Activated T-helper 1 cell treated with anti-CD3 and anti-CD28 coated beads, Interleukin-12 subunit alpha, Interleukin-12 subunit beta, Interleukin-2, Interleukin-4 antibody, amounts not matched to agents 30 ng/mL and 10 ng/mL and 1 ng/mL, durations not matched to agents 14 hours and 24 hours and 36 hours (primary cell): ENCODE data around the gene FBLN2. TPM values are rescaled to one million over a fixed set of nuclear protein-coding genes. Genes with fewer than 3 reads are reported as not detected.

ENCODE experiments used
- DNase-seq: peaks from one replicate; pipeline ENCODE4 v3.0.0; 2021; ENCODE audit warnings: low spot score
- H3K27ac Mint-ChIP-seq: one replicate; pipeline ENCODE4 v1.8.0; 2021; ENCODE audit warnings: mild to moderate bottlenecking, mixed read lengths
- H3K27me3 Mint-ChIP-seq: one replicate; pipeline ENCODE4 v1.8.0; 2022; ENCODE audit warnings: mild to moderate bottlenecking, moderate library complexity, mixed read lengths; ENCODE audit not compliant: insufficient read depth
- H3K36me3 Mint-ChIP-seq: one replicate; pipeline ENCODE4 v1.8.0; 2021; ENCODE audit warnings: low read depth, mixed read lengths
- H3K4me1 Mint-ChIP-seq: one replicate; pipeline ENCODE4 v1.8.0; 2021; ENCODE audit warnings: low read depth, mixed read lengths
- H3K4me3 Mint-ChIP-seq: one replicate; pipeline ENCODE4 v1.8.0; 2021; ENCODE audit warnings: mild to moderate bottlenecking, moderate library complexity, mixed read lengths
- H3K9me3 Mint-ChIP-seq: one replicate; pipeline ENCODE4 v1.8.0; 2021; ENCODE audit warnings: mixed read lengths
- intact Hi-C: fragments of 100-400 bp; cut with micrococcal nuclease; formaldehyde crosslinking; loops from one replicate; pipeline ENCODE4 v1.15.1; 2024
- total RNA-seq: library from RNA; stranded (reverse); gene quantifications from 2 replicates; pipeline ENCODE4 v1.2.3, GENCODE V29; 2022

Gene FBLN2
- total RNA-seq, 1 donor from 2014 or later, result not detected

DNA sequence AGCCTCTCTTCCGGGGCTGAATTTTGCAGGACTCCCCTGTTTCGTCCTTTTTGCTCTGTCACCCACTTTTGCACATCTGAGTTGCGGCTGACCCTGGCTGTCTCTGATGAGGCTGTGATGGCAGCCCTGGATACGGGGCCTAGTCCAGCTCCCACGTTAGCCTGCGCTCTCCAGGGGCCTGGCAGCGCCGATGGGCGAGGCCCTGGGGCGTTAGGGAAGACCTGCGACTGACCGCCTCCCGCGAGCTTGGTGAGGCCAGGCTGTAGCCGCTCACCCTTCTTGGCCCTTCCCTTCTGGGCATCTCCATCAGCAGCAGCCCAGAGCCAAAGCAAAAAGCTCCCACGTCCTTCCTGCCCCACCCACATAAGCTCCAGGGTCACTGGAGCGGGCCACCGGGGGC, 85.2 kb downstream of the FBLN2 start:
- Mint-ChIP-seq H3K4me3 (no peak overlapping the region), H3K4me1 (no peaks in the 10 kb centered on the region), H3K36me3 (no peaks in the 10 kb centered on the region), H3K9me3 (no peaks in the 10 kb centered on the region), H3K27ac (no peak overlapping the region), H3K27me3 (peaks cover 2% of the 10 kb centered on the region)
- intact Hi-C loops, result no loop called here
- no peak for DNase-seq

DNA sequence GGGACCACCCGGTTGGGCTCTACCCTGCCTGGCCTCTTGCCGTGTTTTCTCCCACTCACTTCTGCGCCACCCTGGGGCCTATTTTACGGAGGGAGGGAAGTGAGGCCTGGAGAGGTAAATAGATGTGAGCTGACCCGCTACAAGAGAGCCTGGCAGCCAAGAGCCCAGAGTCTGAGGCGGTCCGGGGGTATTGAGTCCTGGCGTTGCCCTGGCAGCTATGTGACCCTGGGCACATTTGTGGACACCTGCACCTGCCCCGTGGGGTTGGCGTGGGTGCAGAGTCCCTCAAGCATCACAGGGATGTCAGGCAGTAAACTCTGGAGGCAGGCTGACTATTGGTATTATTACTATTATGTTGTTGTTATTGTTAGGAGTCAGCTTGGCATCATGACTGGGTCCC, 85.7 kb downstream of the FBLN2 start:
- intact Hi-C loops, result no loop called here
- Mint-ChIP-seq H3K27ac (no peak overlapping the region), H3K4me1 (no peaks in the 10 kb centered on the region), H3K4me3 (no peak overlapping the region), H3K36me3 (no peaks in the 10 kb centered on the region), H3K27me3 (no peaks in the 10 kb centered on the region), H3K9me3 (no peaks in the 10 kb centered on the region)
- no peak for DNase-seq

DNA sequence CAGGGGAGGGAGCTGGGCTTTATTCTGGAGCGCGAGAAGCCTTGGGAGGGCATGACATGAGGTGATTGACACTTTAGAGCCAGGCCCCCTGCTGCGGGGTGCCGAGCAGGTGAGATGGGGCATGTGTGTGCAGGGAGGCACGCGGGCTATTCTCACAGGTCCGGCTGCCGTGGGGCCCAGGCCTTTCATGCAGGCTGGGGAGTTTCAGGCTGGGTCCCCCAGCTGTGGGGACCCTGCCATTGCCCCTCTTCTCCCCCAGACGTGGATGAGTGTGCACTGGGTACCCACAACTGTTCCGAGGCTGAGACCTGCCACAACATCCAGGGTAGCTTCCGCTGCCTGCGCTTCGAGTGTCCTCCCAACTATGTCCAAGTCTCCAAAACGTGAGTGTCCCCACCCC, 87.3 kb downstream of the FBLN2 start:
- intact Hi-C loops, result no loop called here

DNA sequence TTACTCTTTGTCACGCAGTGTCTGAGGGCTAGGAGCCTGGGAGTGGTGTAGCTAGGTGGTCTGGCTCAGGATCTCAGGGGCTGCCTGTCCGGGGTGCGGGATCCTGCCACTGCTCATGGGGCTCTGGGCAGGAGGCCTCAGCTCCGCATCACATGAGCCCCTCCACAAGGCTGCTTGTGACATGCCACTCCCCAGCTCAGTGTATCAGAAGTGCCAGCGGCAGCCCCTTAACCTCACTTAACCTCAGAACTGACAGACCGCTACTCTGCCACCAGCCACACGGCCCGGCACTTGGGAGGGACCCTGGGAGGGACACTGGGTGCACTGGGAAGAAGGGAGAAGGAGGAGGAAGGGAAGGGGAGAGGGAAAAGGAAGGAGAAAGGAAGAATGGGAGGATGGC, 87.9 kb downstream of the FBLN2 start:
- intact Hi-C loops, result no loop called here
- no peaks in the 10 kb centered on the region for H3K9me3 Mint-ChIP-seq
- no peaks in the 10 kb centered on the region for H3K36me3 Mint-ChIP-seq
- DNase-seq, result no peak
- H3K4me3 Mint-ChIP-seq, result no peak overlapping the region
- H3K27me3 Mint-ChIP-seq, result no peaks in the 10 kb centered on the region
- no peak overlapping the region for H3K27ac Mint-ChIP-seq
- H3K4me1 Mint-ChIP-seq, result no peaks in the 10 kb centered on the region

More for the DNA sequence above, 87.3 kb downstream of the FBLN2 start:
- no peaks in the 10 kb centered on the region for H3K4me1 Mint-ChIP-seq
- H3K4me3 Mint-ChIP-seq, result no peak overlapping the region
- no peaks in the 10 kb centered on the region for H3K27me3 Mint-ChIP-seq
- no peak for DNase-seq
- no peak overlapping the region for H3K27ac Mint-ChIP-seq
- H3K9me3 Mint-ChIP-seq, result no peaks in the 10 kb centered on the region
- no peaks in the 10 kb centered on the region for H3K36me3 Mint-ChIP-seq

DNA sequence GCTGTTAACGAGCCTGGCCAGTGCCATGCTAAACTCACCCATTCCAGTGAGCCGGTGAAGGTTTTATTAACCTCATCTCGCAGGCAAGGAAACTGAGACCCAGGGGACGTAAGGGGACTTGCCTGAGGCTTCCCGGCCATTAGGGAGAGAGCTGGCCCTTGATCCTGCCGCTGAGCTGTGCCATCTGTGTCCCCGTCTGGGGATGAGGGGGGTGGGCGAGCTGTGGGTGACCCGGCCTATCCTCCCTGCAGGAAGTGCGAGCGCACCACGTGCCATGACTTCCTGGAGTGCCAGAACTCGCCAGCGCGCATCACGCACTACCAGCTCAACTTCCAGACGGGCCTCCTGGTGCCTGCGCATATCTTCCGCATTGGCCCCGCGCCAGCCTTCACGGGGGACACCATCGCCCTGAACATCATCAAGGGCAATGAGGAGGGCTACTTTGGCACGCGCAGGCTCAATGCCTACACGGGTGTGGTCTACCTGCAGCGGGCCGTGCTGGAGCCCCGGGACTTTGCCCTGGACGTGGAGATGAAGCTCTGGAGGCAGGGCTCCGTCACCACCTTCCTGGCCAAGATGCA, 88.5 kb downstream of the FBLN2 start:
- no peaks in the 10 kb centered on the region for H3K36me3 Mint-ChIP-seq
- H3K4me1 Mint-ChIP-seq, result no peaks in the 10 kb centered on the region
- intact Hi-C loops, result no loop called here
- no peak for DNase-seq
- H3K27me3 Mint-ChIP-seq, result no peaks in the 10 kb centered on the region
- H3K27ac Mint-ChIP-seq, result no peak overlapping the region
- H3K4me3 Mint-ChIP-seq, result no peak overlapping the region
- H3K9me3 Mint-ChIP-seq, result no peaks in the 10 kb centered on the region

DNA sequence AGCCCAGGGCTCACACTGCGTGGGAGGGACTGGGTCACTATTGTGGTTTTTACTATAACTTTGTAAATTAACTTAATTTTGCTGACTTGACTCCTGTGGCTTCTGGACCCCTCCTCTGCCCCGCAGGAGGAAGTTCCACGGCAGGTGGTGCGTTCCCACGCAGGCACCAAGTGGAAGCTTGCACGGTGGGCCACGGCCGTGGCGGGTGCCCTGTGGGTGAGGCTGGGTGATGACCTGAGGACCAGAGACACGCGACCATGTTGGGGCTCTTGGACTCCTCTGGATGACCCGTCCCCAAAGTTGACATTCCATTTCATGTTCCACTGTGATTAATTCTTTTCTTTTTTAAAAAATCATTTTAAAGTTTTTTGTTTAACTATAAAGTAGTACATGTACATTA, 89.0 kb downstream of the FBLN2 start:
- H3K36me3 Mint-ChIP-seq, result no peaks in the 10 kb centered on the region
- no peak for DNase-seq
- H3K27ac Mint-ChIP-seq, result no peak overlapping the region
- H3K27me3 Mint-ChIP-seq, result no peaks in the 10 kb centered on the region
- H3K9me3 Mint-ChIP-seq, result no peaks in the 10 kb centered on the region
- no peak overlapping the region for H3K4me3 Mint-ChIP-seq
- H3K4me1 Mint-ChIP-seq, result no peaks in the 10 kb centered on the region
- intact Hi-C loops, result no loop called here

DNA sequence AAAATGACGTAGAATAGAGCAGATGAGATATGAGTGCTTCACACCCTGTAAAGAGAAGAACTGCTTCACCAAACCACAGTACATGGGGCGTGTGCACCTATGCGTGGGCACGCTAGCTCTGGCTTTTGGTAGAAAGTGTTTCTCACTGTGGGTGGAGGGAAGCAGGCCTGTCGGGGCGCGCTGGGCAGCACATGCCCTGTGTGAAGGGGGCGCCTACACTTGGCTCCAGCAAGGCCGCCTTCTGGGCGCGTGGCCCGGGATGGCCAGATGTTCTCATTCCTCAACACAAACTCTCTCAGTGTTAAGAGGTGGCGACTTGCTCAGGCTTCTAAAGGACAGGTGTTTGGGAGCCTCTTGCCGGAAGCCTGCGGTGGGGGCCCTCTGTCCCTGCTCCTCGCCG, 90.0 kb downstream of the FBLN2 start:
- intact Hi-C loops, result no loop called here
- Mint-ChIP-seq H3K4me3 (no peak overlapping the region), H3K27ac (no peak overlapping the region), H3K27me3 (no peaks in the 10 kb centered on the region), H3K4me1 (no peaks in the 10 kb centered on the region), H3K36me3 (no peaks in the 10 kb centered on the region), H3K9me3 (no peaks in the 10 kb centered on the region)
- DNase-seq, result no peak

DNA sequence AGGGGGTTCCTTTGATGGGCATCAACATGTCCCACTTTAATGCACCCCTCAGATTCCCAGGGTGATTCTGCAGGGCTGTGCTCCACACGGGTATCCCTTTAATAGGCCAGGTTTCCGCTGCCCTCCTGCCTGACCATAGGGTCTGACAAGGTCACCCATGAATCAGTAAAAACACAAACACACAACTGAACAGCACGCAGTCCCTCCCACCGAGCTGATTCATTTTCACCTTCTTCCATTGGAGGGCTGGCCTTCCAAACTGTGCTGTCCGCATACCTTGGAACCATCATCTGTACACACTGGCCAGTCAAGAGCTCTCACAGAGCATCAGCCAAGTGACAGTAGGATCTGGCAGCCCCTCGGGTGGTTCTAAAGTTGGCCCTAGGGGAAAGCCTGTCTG, 93.7 kb downstream of the FBLN2 start:
- H3K4me1 Mint-ChIP-seq, result peaks cover 6% of the 10 kb centered on the region
- no peak for DNase-seq
- no peaks in the 10 kb centered on the region for H3K9me3 Mint-ChIP-seq
- H3K27me3 Mint-ChIP-seq, result peaks cover 23% of the 10 kb centered on the region
- intact Hi-C loops, result no loop called here
- no peak overlapping the region for H3K27ac Mint-ChIP-seq
- H3K36me3 Mint-ChIP-seq, result no peaks in the 10 kb centered on the region
- H3K4me3 Mint-ChIP-seq, result no peak overlapping the region

DNA sequence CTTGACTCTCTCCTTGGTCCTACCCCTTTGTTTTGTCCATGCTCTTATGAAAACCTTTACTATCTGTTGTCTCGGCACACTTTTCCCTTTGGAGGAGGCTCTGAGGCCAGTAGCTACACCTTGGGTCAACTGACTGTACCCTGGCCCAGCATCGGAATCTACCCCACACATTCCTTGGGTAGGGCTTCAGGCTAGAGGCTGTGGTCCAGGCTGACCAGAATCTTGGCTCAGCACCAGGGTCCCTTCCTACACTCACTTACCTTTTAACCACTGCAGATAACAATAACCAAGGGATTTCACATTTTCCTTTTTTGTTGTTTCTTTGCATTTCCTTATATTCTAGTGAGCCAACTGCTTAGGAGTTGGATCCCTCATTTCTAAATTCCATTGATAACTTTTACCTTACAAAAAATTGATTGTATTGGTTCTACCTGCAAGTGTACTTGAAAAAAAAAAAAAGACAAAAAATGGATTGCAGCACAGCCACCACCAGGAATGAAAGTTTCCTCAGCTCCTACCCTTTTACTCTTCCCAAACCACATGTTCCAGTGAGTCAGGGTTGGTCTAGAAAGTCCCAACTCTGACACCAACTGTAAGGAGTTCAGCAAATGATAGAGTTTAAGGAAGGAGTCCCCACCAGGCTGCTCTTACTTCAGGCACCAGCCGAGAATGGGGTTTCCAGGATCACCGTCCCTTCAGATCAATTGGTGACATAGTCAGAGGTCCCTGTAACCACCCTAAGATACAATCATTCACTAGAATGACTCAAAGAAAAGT, 95.6 kb downstream of the FBLN2 start:
- intact Hi-C loops, result no loop called here
- Mint-ChIP-seq H3K4me1 (peaks cover 6% of the 10 kb centered on the region), H3K27me3 (peaks cover 32% of the 10 kb centered on the region), H3K36me3 (no peaks in the 10 kb centered on the region), H3K4me3 (no peak overlapping the region), H3K9me3 (no peaks in the 10 kb centered on the region), H3K27ac (no peak overlapping the region)
- no peak for DNase-seq

DNA sequence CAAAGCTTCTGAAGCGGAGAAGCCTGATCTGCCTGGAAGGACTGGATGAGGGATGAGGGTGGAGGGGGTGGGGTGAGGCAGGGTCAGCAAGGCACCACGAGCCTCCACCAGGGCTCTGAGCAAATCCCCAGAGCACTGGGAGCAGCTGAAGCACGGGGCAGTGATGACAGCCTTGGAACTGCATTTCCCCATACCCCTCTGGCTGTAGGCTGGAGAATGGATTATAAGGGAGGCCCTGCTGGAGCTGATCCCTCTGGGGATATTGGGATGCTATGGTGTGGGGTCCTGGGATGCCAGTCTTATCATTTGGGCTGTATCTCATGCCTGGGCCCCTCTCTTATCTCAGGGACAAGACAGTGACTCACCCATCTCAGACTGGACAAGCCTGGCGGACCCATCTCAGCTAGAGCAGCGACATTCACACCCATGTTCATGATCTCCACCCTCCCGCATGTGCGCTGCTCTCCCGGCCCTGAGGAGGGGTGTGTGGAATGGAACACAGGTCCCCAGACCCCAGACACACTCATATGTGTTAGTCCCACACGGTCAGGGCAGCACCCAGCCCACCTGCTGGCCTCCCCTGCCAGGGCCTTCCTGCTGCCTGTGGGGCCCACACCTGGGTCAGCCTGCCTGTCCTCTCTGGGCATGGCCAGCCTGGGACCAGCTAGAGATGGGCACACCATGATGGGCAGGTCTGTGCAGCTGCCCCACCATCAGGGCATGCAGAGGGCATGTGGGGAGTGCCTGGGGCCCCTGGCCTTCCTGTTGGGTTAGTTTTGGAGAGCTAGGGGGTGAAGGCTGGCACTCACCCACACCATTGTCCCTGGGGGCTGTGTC, 97.1 kb downstream of the FBLN2 start:
- Mint-ChIP-seq H3K27me3 (peaks cover 43% of the 10 kb centered on the region), H3K4me3 (no peak overlapping the region), H3K27ac (no peak overlapping the region), H3K4me1 (peaks cover 6% of the 10 kb centered on the region), H3K9me3 (no peaks in the 10 kb centered on the region), H3K36me3 (no peaks in the 10 kb centered on the region)
- no peak for DNase-seq
- intact Hi-C loops, result no loop called here

DNA sequence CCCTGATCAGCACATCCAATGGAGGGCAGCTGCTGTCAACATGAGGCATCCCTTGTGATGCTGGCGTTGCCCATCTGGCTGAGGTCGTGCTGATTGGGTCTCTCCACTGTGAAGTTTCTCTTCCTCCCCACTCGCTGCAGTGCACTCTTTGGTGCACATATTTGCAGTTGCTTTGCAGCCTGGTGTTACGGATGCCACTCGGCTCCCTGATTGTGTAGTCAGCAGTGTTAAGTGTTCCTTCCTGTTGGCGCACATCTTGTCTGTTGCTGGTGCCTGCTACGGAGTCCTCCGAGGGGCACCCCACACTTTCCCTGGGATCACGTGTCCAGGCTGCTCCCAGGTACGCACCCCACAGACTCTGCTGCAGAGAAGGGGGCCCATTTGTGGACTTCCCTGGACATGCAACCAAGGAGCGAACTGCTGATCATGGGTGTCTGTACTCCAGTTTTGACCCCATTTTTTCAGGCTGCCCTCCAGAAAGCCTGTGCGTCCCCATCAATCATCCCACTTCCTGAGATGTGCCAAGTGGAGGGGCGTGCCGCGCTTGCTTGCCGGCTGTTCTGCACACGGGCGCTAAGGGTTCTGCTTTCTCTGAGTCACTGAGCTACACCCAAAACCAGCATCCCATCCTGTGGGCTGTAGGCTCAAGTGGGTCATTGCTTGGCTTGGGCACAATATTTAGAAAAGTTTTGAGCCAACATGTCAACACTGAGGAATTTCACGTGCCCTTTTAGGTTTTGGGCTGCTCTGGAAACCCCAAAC, 98.6 kb downstream of the FBLN2 start:
- Mint-ChIP-seq H3K9me3 (no peaks in the 10 kb centered on the region), H3K27me3 (peaks cover 46% of the 10 kb centered on the region), H3K36me3 (no peaks in the 10 kb centered on the region), H3K4me3 (no peak overlapping the region), H3K4me1 (peaks cover 6% of the 10 kb centered on the region), H3K27ac (no peak overlapping the region)
- intact Hi-C loops, result loop anchor here (1.0 kb wide), 2 partner anchors 151 to 555 kb away; no protein-coding TSS in a partner anchor
- DNase-seq, result no peak

DNA sequence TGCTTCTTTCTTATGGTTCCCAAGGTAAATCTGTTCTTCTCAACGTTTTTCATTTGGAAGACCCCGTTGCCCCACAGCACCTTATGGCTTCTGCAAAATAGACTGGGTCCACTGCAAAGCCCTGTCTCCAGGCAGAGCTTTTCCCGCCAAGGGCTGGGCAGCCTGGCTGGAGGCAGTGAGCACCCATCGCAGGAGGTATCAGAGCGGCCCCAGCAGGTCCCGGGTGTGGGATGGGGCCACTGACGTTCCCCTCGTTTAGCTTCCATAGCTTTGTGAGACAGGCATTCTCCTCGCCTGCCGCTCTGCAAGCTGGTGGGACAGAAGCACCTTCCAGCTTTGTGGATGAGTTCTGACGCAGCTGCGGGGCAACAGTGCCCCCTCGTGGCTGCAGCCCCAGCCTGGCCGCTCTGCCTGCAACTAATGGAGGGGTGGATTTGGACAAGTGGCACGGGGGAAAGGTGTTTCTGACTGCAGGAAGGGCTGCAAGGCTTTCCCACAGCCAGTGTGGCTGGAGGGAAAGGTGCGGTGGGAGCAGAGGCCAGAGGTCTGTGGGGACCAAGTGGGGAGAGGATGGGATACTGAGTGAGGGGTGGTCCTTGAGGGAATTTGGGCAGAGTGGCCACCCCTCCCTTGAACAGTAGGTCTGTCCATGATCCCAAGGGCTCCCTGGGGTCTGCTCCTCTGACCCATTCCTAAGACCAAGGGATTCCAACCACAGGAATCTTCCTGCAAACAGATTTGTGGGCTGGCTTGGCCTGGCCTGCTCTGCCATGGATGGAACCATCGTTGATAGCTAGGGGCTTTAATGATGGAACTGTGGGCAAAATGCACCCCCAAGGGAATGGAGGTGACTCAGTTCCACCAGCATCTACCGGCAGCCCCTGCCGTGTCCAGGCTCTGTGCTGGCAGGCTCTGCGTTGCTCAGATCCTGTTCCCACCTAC, 99.4 kb downstream of the FBLN2 start:
- Mint-ChIP-seq H3K4me1 (peaks cover 6% of the 10 kb centered on the region), H3K27me3 (peaks cover 46% of the 10 kb centered on the region), H3K9me3 (no peaks in the 10 kb centered on the region), H3K36me3 (no peaks in the 10 kb centered on the region), H3K4me3 (no peak overlapping the region), H3K27ac (no peak overlapping the region)
- DNase-seq, result peak; percentile 57
- intact Hi-C loops, result loop anchor here (1.0 kb wide), 2 partner anchors 152 to 556 kb away; no protein-coding TSS in a partner anchor
